HG03342 (cell line): ENCODE measurements around the gene ZBTB8B.
"Not testable (repeated sequence)": the region's sequence is repeated elsewhere in the genome, so short reads cannot be mapped to it uniquely, and the experiment has no call there.

Source experiments
- ATAC-seq: cut with Tn5 transposase; IDR thresholded peaks from one replicate; pipeline ENCODE4 v1.9.1; 2021; ENCODE audit warnings: mild to moderate bottlenecking, moderate library complexity; ENCODE audit not compliant: unreplicated experiment

The ZBTB8B gene

DNA sequence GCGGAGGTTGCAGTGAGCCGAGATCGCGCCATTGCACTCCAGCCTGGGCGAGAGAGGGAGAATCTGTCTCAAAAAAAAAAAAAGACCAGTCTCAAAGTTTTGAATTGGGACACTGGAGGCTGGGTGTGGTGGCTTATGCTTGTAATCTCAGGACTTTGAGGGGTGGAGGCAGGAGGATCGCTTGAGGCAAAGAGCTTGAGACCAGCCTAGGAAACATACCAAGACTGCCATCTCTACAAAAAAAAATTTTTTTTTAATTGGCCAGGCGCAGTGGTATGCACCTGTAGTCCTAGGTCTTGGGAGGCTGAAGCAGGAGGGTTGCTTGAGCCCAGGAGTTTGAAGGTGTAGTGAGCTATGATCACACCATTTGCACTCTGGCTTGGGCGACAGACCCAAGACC, 3.9 kb downstream of the ZBTB8B start:
- ATAC-seq = no peak

GRCh38 chr1:32470431-32470830, 5.6 kb downstream of the ZBTB8B start:
- no peak for ATAC-seq

DNA sequence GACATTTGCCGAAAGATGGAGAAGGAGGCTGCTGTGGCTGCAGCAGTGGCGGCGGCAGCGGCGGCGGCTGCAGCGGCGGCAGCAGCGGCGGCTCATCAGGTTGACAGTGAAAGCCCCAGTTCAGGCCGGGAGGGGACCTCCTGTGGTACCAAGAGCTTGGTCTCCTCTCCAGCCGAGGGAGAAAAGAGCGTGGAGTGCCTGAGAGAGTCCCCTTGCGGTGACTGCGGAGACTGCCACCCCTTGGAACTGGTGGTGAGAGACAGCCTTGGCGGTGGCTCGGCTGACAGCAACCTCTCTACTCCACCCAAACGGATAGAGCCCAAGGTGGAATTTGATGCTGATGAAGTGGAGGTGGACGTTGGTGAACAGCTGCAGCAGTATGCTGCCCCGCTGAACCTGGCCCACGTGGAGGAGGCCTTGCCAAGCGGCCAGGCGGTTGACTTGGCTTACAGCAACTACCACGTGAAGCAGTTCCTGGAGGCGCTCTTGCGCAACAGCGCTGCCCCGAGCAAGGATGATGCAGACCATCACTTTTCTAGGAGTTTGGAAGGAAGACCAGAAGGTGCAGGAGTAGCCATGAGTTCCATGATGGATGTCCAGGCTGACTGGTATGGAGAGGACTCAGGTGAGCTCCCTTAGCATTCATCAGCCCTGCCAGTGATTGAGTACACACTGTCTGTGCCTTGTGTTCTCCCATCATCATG, 6.3 kb downstream of the ZBTB8B start:
- no peak for ATAC-seq

- no peak for ATAC-seq
Measured at GRCh38 chr1:32471695-32472362, 7.0 kb downstream of the ZBTB8B start.

DNA sequence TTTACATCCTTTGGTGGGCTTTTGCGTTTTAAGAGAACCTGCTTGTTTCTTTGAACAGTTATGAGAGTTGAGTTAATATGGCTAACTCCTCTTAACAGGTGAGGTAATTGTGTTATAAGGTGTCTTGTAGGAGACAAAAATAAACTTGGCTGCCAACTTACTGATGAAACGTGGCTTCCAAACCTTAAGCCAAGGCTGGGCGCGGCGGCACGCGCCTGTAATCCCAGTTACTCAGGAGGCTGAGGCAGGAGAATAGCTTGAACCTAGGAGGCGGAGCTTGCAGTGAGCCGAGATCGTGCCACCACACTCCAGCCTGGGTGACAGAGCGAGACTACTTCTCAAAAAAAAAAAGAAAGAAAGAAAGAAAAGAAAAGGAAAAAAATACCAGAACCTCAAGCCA, 8.1 kb downstream of the ZBTB8B start:
- not testable (repeated sequence) for ATAC-seq

DNA sequence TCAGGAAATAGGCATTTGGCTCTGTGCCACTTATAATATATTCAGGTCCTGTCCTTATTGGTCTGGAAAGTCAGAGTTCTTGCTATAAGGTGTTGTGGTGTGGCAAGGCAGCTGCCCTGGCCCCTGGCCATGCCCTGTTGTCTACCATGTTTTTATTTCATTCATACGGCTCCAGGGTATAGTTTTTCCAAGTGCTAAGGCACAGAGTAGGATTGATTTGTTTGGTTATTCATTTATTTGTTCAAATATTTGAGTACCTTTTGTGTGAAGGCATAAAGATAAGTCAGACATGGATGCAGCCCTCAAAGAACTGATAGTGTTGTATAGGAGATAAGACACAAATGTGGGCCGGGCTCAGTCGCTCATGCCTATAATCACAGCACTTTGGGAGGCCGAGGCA, 10.1 kb downstream of the ZBTB8B start:
- no peak for ATAC-seq

DNA sequence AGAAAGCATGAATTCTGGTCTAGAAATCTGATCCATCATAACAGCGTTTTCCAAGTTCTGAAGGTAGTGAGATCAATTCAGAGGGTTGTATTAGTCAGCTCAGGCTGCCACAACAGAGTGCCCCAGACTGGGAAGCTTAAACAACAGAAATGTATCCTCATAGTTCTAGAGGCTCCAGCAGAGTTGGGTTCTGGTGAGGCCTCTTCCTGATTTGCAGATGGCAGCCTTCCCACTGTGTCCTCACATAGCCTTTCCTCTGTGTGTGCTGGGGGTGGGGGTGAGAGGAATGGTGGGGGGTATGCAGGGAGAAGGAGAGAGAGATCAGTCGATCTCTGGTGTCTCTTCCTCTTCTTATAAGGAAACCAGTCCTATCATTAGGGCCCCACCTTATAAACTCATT, 15.1 kb downstream of the ZBTB8B start:
- no peak for ATAC-seq

GRCh38 chr1:32480761-32481160, 15.9 kb downstream of the ZBTB8B start:
- no peak for ATAC-seq

DNA sequence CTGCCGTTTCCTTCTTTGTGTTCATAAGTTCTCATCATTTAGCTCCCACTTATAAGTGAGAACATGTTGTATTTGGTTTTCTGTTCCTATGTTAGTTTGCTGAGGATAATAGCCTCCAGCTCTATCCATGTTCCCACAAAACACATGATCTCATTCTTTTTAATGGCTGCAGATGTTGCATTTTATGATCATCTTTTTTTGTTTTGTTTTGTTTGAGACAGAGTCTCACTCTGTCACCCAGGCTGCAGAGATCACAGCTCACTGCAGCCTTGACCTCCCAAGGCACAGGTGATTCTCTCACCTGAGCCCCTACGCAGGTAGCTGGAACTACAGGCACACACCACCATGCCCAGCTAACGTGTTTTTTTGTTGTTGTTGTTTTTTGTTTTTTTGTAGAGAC, 16.9 kb downstream of the ZBTB8B start:
- not testable (repeated sequence) for ATAC-seq

DNA sequence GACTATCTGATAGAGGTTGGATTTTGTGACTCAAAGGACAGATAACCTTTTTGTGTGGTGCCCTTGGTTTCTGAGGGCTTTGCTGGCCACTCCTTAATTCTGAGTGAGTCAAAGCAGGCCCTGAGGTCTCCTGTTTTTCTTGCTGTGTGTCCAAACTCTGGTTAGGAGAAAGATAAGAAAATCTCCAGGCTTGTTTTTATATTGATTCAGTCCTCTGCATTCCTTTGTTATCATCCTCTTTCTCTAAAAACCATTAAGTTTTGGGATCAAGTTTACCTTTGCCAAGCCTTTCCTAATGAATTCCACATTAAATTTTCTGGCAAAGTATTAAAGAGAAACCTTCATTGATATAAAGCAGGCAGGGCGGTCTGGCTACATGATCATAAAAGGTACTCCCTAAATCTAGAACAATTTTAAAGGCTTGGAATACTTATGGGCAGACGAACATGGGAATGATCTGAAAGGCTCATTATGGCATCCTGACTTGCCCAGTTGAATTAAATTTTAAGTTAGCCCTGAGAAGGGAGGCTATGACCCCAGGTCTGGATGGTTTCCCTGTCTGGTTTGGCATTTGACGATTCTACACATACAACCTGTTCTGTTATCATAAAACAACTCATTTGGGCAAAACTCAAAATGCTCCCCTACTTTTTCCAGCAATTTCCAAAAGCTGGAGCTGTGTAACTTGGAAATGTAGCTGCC, 20.8 kb downstream of the ZBTB8B start:
- ATAC-seq = no peak

DNA sequence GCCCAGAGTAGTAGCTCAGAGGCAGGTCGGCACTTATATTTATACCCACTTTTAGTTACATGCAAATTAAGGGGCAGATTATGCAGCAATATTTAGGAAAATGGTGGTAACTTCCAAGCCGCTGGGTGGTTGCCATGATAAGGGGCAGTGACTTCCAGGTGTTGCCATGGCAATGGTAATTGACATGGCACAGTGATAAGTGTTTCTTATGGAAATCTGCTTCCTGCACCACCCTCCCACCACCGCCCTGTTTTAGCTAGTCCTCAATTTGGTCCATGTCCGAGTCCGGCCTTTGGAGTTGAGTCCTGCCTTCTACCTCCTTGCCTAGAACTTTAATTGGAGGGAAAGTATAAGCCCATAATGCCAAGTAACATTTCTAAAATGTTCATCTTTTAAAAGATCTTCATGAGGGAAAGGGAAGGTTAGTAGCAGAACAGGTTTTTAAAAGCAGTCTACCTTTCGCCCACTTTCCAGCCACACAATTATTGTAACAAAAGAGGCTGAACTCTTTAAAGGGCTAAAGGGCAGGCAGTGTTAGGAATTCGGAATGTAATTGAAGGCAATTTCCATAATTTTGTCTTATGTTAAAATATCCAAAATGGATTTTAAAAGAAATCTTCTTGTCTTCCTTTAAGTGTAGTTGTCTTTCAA, 21.7 kb downstream of the ZBTB8B start:
- no peak for ATAC-seq

DNA sequence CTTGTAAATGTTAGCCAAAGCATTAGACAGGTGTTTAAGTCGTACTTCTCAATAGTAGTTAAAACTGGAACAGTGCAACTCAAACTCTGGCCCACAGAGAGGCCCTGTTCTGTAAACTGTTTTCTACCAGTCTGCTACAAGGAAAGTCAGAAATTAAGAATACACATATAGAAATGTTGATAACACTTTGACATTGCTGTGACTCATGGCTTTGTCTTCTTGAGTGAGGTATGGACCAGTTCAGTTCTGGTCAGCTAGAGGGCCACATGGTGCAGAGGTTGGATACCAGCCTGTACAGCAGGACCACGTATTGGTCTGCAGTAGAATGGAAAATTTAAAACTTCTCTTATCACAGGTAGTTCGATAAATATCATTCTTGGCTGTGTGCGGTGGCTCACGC, 22.3 kb downstream of the ZBTB8B start:
- no peak for ATAC-seq

- ATAC-seq = no peak
Measured at GRCh38 chr1:32489774-32490454, 25.0 kb downstream of the ZBTB8B start.

DNA sequence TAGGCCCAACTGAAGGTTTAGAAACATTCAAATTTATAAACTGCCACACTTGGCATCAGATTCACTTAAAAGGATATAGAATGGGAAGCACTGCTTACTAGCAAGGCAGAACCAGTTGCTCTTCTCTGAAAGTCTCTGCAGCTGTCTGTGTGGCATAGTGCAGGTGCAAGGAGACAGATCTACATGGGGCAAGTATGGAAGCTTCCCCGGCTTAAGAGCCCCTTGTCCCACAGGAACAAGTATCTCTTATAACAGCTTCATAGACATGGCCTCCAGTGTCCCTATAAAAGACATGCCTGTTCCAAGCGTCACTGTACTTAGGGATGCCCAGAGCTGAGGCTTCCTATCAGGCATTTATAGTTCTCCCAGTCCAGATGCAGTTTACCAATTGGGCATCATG, 26.5 kb downstream of the ZBTB8B start:
- ATAC-seq = no peak

- no peak for ATAC-seq
Measured at GRCh38 chr1:32494196-32494595, 29.3 kb downstream of the ZBTB8B start.

DNA sequence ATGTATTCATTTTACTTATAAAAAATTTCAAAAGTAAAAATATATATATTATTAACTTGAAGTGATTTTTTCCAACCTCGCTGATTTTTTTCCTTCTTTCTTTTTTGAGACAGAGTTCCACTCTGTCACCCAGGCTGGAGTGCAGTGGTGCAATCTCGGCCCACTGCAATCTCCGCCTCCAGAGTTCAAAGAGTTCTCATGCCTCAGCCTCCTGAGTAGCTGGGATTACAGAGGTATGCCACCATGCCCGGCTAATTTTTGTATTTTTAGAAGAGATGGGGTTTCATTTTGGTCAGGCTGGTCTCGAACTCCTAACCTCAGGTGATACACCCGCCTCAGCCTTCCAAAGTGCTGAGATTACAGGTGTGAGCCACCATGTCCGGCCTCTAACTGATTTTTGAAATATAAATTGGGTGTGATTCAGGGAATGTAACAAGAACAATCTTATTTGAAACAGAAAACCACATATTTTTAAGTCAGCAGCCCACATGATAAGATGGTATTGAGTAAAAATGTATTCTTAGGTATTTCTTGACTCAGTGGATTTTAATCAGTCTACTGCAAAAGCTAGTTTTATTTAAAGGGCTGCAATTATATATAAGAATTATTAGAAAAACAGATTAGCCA, 30.0 kb downstream of the ZBTB8B start:
- ATAC-seq = no peak

- no peak for ATAC-seq
Measured at GRCh38 chr1:32496127-32496526, 31.3 kb downstream of the ZBTB8B start.

DNA sequence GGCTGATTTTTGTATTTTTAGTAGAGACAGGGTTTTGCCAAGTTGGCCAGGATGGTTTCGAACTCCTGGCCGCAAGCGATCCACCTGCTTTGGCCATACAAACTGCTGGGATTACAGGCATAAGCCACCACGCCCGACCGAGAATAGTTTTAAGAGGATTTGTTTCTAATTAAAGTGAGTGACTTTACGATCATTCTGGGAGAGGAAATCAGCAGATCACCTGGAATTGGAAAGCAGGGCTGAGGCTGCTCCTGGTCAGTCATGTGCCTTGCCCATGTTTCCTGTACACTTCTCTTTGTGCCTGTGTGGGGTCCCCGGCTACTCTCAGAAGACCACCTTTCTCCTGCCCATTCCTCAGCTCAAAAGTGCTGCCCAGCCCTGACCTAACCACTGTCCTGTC, 33.9 kb downstream of the ZBTB8B start:
- ATAC-seq = no peak

GRCh38 chr1:32500387-32501209, 35.7 kb downstream of the ZBTB8B start:
- ATAC-seq = no peak

GRCh38 chr1:32501865-32502264, 37.0 kb downstream of the ZBTB8B start:
- no peak for ATAC-seq
